K562 (cell line): Measurements from ENCODE around the gene OPA3. TPM values are rescaled to one million over a fixed set of nuclear protein-coding genes. Genes with fewer than 3 reads are reported as not detected.
A peak's percentile ranks its signal among the peaks of the same experiment; 100 is the strongest.

Experiments
- ADNP ChIP-seq: fragments of 200-800 bp; sonication (Bioruptor generic); IDR thresholded peaks from 2 replicates; pipeline ENCODE4 v1.6.1; 2016; ENCODE audit warnings: missing genetic modification characterization, missing compliant biosample characterization
- AFF1 ChIP-seq, 2 experiments: fragments of 450-650 bp; IDR thresholded peaks; 2 replicates each; pipeline ENCODE4 v1.6.1; 2018; ENCODE audit warnings: mild to moderate bottlenecking in 2 of 2, low read depth in 1 of 2; ENCODE audit not compliant: partially characterized antibody in 2 of 2
- BCOR ChIP-seq: fragments of 450-650 bp; IDR thresholded peaks from 2 replicates; pipeline ENCODE4 v1.6.1; 2016
- DDX20 ChIP-seq: fragments of 450-650 bp; IDR thresholded peaks from 2 replicates; pipeline ENCODE4 v1.6.1; 2016; ENCODE audit warnings: missing genetic modification characterization, low read depth, mild to moderate bottlenecking, missing compliant biosample characterization, moderate library complexity
- E2F8 ChIP-seq: fragments of 450-650 bp; IDR thresholded peaks from 2 replicates; pipeline ENCODE4 v1.7.1; 2018; ENCODE audit warnings: mild to moderate bottlenecking, low read depth; ENCODE audit not compliant: partially characterized antibody
- ETS2 ChIP-seq: IDR thresholded peaks from 2 replicates; pipeline ENCODE4 v1.6.1; 2016; ENCODE audit warnings: borderline replicate concordance, missing genetic modification characterization, mild to moderate bottlenecking, moderate library complexity, missing compliant biosample characterization; ENCODE audit not compliant: poor library complexity, severe bottlenecking
- FOXP4 ChIP-seq: sonication (generic); formaldehyde crosslinking; IDR thresholded peaks from 2 replicates; pipeline ENCODE4 v1.8.0; 2022; ENCODE audit warnings: mild to moderate bottlenecking, missing genetic modification reagents, borderline replicate concordance
- HDAC2 ChIP-seq: fragments of 450-650 bp; IDR thresholded peaks from 2 replicates; pipeline ENCODE4 v1.6.1; 2016; ENCODE audit warnings: mild to moderate bottlenecking
- HNRNPH1 ChIP-seq: fragments of 200-400 bp; formaldehyde crosslinking; optimal IDR thresholded peaks from 2 replicates; pipeline ENCODE3; 2017; ENCODE audit warnings: low read depth, mild to moderate bottlenecking, low read length, moderate library complexity
- RBM15 ChIP-seq: fragments of 200-400 bp; formaldehyde crosslinking; IDR thresholded peaks from 2 replicates; pipeline ENCODE4 v1.6.1; 2018; ENCODE audit warnings: mild to moderate bottlenecking, low read length, moderate library complexity; ENCODE audit not compliant: insufficient read depth
- SLC30A9 ChIP-seq: fragments of 250-450 bp; sonication (Bioruptor Pico); IDR thresholded peaks from 2 replicates; pipeline ENCODE4 v1.8.0; 2022; ENCODE audit warnings: mild to moderate bottlenecking, moderate library complexity
- SP1 ChIP-seq: sonication (generic); formaldehyde crosslinking; IDR thresholded peaks from 2 replicates; pipeline ENCODE4 v1.8.1; 2022; ENCODE audit warnings: mild to moderate bottlenecking, missing genetic modification reagents
- SPI1 ChIP-seq: IDR thresholded peaks from 2 replicates; pipeline ENCODE4 v1.6.1; 2011; ENCODE audit warnings: low read depth, low read length, control low read depth, borderline replicate concordance
- ZNF644 ChIP-seq: fragments of 200-800 bp; sonication (Bioruptor generic); IDR thresholded peaks from 2 replicates; pipeline ENCODE4 v1.6.1; 2016; ENCODE audit warnings: low read depth, missing genetic modification characterization, missing compliant biosample characterization
- ZNF668 ChIP-seq: fragments of 250-450 bp; sonication (Bioruptor Pico); IDR thresholded peaks from 2 replicates; pipeline ENCODE4 v1.8.0; 2022; ENCODE audit warnings: mild to moderate bottlenecking, inconsistent platforms
- polyA plus RNA-seq, 8 experiments: library from polyadenylated mRNA; depleted of rRNA in 4 of 8; stranded (reverse) in 5 of 8; unstranded in 3 of 8; fragments of >200 nt; fragmentation: Nextera tagmentation in 2 of 8; fragmentation: Illumina TruSeq in 1 of 8; extraction: Ambion mirVana in 2 of 8; extraction: Trizol in 1 of 8; gene quantifications; 2 replicates each; pipeline versions ENCODE4 v1.2.1 to v1.2.3, GENCODE V29; 2011 to 2014; ENCODE audit warnings: inconsistent platforms in 1 of 8, missing spikeins in 1 of 8
- total RNA-seq, 7 experiments: library from RNA; depleted of rRNA in 6 of 7; stranded (reverse); fragments of >200 nt in 6 of 7; fragmentation: Illumina TruSeq in 2 of 7; extraction: Trizol in 2 of 7; gene quantifications; 2 replicates each; pipeline versions ENCODE4 v1.2.1 to v1.2.3, GENCODE V29; 2011 to 2021; ENCODE audit warnings: low replicate concordance in 1 of 7
- TF ChIP-seq, protein P1 (sequence below): sonication (generic); formaldehyde crosslinking; IDR thresholded peaks from 2 replicates; pipeline ENCODE4 v1.8.0; 2023; ENCODE audit warnings: mild to moderate bottlenecking, missing genetic modification reagents

Gene OPA3
- total and polyA plus RNA-seq, 9 of the 15 experiments (the other 6 are each of a cell fraction or from before 2014, with no cell fraction given): 1.4 to 18.8 (median 9.0) TPM

GRCh38 chr19:45585158-45585577 lies 566 bp upstream of the OPA3 start (continued):
- peak; percentile 26; the same call in 1 of the 2 replicates for TF ChIP-seq FOXP4 (CRISPR knock-in tag)
- peak; percentile 2 for TF ChIP-seq E2F8
- TF ChIP-seq ZNF668 (CRISPR knock-in tag): 0 out of 2 replicates have a peak, but pooled peaks have one; percentile 63
- peak; percentile 94 for TF ChIP-seq HDAC2
- no peak for TF ChIP-seq HNRNPH1
- no peak for TF ChIP-seq ZNF644 (tag)
- no peak for TF ChIP-seq SPI1
- TF ChIP-seq, protein P1, sequence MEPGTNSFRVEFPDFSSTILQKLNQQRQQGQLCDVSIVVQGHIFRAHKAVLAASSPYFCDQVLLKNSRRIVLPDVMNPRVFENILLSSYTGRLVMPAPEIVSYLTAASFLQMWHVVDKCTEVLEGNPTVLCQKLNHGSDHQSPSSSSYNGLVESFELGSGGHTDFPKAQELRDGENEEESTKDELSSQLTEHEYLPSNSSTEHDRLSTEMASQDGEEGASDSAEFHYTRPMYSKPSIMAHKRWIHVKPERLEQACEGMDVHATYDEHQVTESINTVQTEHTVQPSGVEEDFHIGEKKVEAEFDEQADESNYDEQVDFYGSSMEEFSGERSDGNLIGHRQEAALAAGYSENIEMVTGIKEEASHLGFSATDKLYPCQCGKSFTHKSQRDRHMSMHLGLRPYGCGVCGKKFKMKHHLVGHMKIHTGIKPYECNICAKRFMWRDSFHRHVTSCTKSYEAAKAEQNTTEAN (CRISPR knock-in tag): peak; percentile 59; the same call in 1 of the 2 replicates
- TF ChIP-seq BCOR: peak; percentile 99
- no peak for TF ChIP-seq ETS2 (tag)
- TF ChIP-seq RBM15: no peak
- TF ChIP-seq AFF1 (IDR thresholded peaks at IDR 0.05; ENCODE audit: low read depth in 1 of 2, partially characterized antibody in 2 of 2): no peak
- no peak for TF ChIP-seq SLC30A9
- peak; percentile 69; the same call in 1 of the 2 replicates for TF ChIP-seq ADNP (tag)
- TF ChIP-seq SP1 (CRISPR knock-in tag): no peak
- no peak for TF ChIP-seq DDX20 (tag)
